C1 segment of cervical spinal cord (tissue), 14 donors: Measurements from ENCODE around the gene SLC10A7.

Source experiments
- DNase-seq, 14 donors: peaks; one replicate each; lab custom pipeline; 2025; lab: John Stamatoyannopoulos, UW

Gene SLC10A7

DNA sequence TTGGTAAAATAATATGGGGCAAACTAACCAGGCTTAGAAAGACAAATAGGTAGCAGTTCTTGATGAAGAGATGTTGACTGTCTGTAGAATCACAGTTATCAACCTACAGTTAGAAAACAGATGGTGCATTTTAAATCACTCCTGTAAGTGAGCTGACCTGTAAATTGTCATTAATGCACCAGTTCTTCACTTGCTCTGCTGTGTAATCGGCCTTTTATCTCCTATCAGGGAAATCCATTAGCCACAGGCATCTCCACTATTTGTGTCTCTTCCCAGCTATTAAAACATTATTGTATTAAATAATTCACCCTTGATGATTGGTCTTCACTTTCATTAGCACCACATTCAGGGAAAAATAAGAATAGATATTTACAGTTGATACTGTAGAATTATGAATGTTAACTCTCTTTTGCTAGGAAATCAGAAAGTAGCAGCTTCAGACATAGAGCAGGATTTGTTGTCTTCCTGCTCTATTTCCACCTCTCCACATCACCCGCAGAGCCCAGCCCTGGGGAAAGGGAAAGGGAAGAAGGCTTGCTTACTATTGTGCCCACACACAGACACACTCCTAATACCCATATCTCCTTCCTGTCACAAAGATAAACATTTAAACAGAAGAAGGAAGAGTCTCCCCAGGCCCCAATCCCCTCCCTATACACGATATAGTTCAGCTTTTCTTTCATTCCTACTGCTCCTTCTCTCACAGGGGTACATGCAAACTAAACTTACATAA lies 210.3 kb downstream of the SLC10A7 start:
- DNase-seq = no peak

- DNase-seq = no peak
Observed at GRCh38 chr4:146310319-146311021, 211.3 kb downstream of the SLC10A7 start.

GRCh38 chr4:146308951-146309350 lies 212.8 kb downstream of the SLC10A7 start:
- no peak for DNase-seq

DNA sequence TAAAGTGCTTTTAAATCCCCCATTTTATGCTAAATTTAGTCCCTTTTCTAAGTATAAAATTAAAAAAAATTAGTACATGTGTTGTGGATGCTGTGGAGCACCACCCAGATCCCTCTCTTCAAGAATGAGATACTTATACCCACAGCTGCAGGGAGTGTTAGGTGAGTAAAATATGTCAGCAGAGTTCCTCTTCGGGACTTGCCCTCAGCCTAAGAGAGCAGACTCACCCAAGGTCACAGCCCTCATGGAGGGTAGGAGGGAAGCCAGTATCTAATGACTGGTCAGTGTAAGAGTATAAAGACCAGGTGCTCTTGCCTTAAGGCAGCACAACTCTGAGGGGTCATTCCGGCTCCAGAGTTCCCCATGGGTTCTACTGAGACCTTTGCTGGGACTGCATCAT lies 218.9 kb downstream of the SLC10A7 start:
- no peak for DNase-seq

DNA sequence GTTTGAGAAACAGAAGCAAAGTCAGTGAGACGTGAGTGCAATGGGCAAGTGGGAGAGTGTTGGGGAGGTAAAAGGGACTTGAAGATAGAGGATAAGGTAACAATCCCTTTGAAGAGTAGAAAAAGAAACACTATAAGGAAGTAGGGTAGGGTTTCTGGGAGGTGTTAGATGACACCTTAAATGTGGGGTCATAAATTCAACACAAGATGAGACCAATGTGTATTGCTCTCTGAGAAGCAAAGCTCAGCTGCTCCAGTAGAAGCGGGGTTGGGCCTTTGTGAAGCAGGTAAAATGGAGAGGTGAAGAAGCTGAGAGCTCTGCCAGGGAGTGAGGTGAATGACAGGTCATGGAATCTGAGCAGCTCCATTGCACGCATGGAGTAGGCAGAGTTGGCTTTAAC lies 222.1 kb downstream of the SLC10A7 start:
- no peak for DNase-seq

- no peak for DNase-seq
Observed at GRCh38 chr4:146294776-146295175, 227.0 kb downstream of the SLC10A7 start.

DNA sequence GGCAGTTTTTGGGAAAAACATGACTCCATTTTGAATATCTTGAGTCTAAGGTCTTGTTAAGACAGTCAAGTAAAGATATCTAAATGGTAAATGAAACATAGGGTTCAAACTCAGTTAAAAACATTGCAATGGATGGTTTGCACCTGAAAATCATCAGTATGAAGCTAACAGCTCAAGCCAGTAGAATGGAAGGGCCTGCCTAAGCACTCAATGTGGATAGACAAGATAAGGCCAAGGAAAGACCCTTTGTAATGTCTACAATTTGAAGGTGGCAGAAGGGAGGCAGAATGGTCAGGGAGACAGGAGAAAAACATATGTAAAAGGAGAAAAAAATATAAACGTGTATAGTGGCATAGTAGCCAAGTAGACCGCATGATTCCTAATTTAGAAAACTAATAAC lies 229.2 kb downstream of the SLC10A7 start:
- no peak for DNase-seq

- DNase-seq = no peak
Observed at GRCh38 chr4:146291313-146291712, 230.4 kb downstream of the SLC10A7 start.

GRCh38 chr4:146288193-146288592 lies 233.5 kb downstream of the SLC10A7 start:
- DNase-seq = no peak

DNA sequence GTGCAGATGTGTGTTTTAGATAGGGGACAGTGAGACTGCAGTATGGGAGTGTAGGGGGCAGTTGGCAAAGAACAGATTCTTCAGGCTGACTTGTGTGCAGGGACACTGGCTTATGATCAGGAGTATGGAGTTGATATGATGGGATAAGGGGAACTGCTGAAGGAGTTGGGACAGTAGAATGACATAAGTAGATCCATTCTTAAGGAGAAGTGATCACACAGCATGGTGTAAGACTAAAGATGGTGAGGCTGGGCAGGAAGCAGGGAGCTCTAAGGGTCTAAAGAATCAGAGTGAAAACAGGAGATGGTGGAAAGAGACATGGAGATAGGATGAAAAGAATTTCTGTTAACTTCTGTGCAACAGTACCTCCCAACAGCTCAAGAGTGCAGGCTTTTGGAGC lies 236.7 kb downstream of the SLC10A7 start:
- no peak for DNase-seq

DNA sequence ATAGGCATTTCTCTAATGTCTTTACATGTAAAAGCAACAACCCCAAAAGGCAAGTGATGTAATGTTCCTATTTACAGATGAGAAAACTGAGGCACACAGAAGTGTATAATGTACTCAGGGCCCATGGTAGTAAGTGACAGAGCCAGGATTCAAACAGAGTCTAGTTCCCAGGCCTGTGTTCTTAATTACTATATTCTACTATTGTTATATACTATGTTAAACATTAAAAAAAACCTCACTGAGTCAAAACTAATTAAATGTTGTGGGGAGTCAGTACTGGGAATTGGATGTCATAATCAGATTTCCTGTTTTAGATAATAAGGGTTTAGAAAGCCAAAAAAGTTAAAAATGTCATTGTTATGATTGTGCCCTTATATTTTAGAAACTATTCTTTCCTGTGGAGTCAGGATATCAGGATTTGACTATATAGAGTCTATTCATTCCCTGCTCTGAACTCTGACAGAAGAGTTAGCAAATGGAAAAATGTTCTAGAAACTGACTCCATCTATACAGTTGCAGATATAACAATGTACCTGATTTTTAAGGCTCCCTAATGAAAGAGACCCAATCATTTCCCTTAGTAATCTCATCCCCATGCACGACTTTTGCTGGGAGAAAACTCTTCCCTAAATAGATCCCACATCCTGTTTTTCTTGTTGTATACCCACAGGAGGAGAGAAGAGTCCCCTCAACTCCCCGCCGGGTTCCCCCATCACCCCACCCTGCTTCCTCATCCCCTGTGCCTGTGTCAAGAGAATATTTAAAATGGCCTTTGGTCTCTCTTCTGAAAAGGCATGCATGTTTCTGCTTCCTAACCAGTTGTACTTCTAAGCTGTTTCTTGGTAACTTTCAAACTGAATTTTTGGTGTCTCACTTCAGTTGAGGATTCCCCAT lies 237.7 kb downstream of the SLC10A7 start:
- DNase-seq = no peak

DNA sequence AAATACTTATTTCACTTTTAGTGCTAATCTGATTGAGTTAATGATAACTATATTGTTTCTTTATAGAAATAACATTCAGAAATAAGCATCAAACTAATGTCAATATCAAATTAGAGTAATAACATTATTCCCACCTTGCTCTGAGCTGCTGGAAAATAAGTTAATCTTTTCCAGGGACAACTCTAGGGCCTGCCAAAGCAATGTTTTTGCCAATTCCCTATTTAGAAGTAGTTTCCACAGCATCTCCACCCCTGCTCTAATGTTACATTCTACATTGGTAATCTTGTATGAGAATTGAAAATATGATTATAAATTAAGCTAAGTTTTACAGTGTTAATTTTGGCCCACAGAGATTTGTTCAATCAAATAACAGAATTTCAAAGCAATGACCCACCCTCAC lies 239.1 kb downstream of the SLC10A7 start:
- DNase-seq = no peak

DNA sequence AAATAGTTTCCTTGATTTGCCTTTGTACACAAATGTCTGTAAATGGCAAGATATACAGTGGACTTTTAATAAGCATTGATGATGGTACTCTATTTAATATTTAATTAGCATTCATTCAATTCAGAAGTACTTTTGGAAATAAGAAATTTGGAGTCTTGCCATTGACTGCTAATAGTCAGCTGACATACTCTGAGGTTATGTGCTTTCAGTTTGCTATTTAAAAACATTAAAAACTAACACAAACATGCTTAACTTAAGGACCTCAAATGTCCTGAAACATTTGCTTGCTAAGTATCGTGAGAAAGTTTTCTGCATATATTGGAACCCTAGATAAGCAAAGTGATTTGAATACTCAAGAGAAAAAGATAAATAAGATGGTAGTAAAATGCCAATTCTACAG lies 242.8 kb downstream of the SLC10A7 start:
- no peak for DNase-seq

DNA sequence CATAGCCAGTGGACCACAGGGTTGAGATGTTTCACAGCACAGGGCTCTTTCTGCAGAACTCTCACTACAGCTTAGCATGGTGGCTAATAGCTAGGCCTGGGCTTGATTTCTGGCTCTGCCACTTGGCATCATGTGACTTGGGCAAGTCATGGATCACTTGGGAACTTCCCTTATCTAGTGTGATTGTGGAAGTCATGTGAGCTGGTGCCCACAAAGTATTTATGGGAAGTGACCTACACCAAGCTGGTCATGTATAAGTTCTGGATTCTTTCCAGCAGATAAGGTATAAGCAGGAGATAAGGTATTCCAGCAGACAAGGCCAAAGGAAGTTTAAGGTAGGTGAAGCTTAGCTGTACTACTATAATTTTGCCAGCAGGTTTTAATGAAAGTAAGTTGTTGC lies 246.4 kb downstream of the SLC10A7 start:
- DNase-seq = no peak

- no peak for DNase-seq
Observed at GRCh38 chr4:146274774-146275173, 247.0 kb downstream of the SLC10A7 start.

- DNase-seq = no peak
Observed at GRCh38 chr4:146273204-146273901, 248.4 kb downstream of the SLC10A7 start.

GRCh38 chr4:146271466-146271865 lies 250.3 kb downstream of the SLC10A7 start:
- DNase-seq = no peak

GRCh38 chr4:146269228-146269653 lies 252.5 kb downstream of the SLC10A7 start:
- DNase-seq = no peak

DNA sequence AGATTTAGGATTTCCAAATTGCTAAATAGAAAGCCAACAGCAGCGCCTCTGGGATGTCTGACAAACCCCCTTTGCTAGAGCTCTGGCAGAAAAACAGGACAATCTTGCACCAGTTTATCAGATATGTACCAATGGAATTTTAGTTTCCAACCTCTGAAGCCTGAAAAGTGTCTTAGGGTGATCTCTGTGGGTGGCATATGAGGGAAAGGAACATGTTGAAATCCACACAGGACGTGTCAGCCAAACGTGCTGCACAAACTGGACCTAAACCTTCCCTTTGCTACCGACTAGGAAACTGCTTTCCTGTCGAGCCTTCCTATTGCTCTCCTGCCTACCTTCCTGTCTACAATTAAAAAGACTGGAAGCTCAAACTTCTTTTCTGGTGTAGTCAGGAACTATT lies 253.9 kb downstream of the SLC10A7 start:
- DNase-seq = no peak

DNA sequence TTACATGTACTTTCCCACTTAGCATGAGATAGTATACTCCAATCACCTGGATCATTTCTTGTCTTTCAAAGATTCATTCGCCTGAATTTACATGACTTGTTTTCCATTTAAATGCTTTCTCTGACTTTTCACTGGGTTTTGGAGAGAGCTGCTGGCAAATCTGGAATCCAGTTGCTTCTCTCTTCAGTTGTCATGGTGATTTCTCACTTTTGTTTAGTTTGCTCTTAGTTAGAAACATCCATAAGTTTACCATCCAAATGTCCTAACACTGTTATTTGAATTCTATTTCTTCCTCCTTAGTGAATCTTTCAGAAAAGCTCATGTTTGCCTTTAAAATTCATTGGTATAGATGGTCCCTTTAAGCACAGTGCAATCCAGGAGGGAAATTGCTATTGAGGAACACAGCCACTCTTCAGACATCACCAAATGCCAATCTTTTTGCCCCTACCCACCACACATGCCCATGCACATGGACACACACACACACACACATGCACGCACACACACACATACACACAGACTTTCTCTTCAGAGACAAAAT lies 255.7 kb downstream of the SLC10A7 start:
- DNase-seq = no peak

DNA sequence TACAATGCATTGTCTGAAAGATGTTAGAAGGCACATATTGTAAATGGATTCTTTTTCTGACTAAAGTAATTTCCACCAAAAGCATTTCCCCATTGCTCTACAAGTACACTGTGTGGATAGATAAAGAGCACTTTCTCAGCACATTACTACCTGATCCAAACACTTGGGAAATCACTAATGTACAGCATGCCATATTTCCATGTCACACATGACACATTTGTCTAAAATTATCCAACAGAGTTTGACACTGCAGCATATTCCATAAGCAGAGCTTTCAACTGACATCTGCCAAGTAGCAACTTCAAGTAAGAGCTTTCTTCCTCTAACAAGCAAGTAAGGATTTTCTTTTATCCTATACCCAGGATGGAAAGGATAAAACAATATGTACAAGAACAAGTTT lies 257.9 kb downstream of the SLC10A7 start:
- DNase-seq = no peak
